Measurements from ENCODE around the gene PLSCR3. TPM values are rescaled to one million over a fixed set of nuclear protein-coding genes. Genes with fewer than 3 reads are reported as not detected.
A peak's percentile ranks its signal among the peaks of the same experiment; 100 is the strongest.

The PLSCR3 gene
- polyA plus RNA-seq (2013, experiment 1 of 2): 31.8 TPM
- 30.0 TPM for polyA plus RNA-seq (2013, experiment 2 of 2)

- Histone ChIP-seq H4K8ac (ENCODE audit: low read depth, low read length) (no peak within 1 kb of the TSS), H3K27me3 (ENCODE audit: control insufficient read depth in 3 of 3, insufficient read depth in 3 of 3, low read depth in 1 of 3, low read length in 3 of 3) (no peaks in the 10 kb centered on the region), H3K4me3 (ENCODE audit: low read length in 2 of 2) (peak within 1 kb of the TSS; percentile 56 to 88), H3K4me2 (ENCODE audit: insufficient read depth, low read length, poor library complexity, severe bottlenecking) (peak within 1 kb of the TSS; percentile 99), H3K36me3 (replicated peaks in 1 of 2; ENCODE audit: control insufficient read depth in 2 of 2, insufficient read depth in 2 of 2, low read length in 2 of 2) (peaks cover 9 to 28% of the 10 kb centered on the region in 2 donors), H2AK5ac (ENCODE audit: low read depth, low read length) (peak within 1 kb of the TSS; percentile 83), H2BK120ac (ENCODE audit: low read depth, low read length) (peak within 1 kb of the TSS; percentile 82), H4K91ac (ENCODE audit: low read depth, low read length, poor library complexity) (no peak within 1 kb of the TSS), H2BK15ac (ENCODE audit: low read length) (peak within 1 kb of the TSS; percentile 94), H3K9ac (ENCODE audit: low read depth, low read length, poor library complexity) (peak within 1 kb of the TSS; percentile 96), H2BK12ac (ENCODE audit: low read length) (no peak within 1 kb of the TSS), H2AFZ (ENCODE audit: low read length) (peak within 1 kb of the TSS; percentile 97), H3K18ac (ENCODE audit: low read length) (peak within 1 kb of the TSS; percentile 94), H3K14ac (ENCODE audit: low read length) (peak within 1 kb of the TSS; percentile 94), H2BK5ac (ENCODE audit: low read length) (peak within 1 kb of the TSS; percentile 100), H3K4me1 (ENCODE audit: control insufficient read depth in 2 of 2, insufficient read depth in 1 of 2, low read depth in 1 of 2, low read length in 2 of 2) (peaks cover 3 to 7% of the 10 kb centered on the region in 2 donors), H3K79me1 (ENCODE audit: low read depth, low read length) (no peaks in the 10 kb centered on the region), H3K9me3 (replicated peaks in 1 of 2; ENCODE audit: control insufficient read depth in 2 of 2, insufficient read depth in 1 of 2, low read depth in 1 of 2, low read length in 2 of 2) (peaks cover 0 to 1% of the 10 kb centered on the region in 2 donors), H3K27ac (replicated peaks; ENCODE audit: low read length) (peak within 1 kb of the TSS; percentile 94), H3K4ac (ENCODE audit: low read length) (peak within 1 kb of the TSS; percentile 78), H3K23ac (ENCODE audit: low read depth, low read length, poor library complexity) (peak within 1 kb of the TSS; percentile 73)
- DNase-seq (ENCODE audit: low spot score): peak; percentile 77
- no CpG with 5 or more reads among the region's 71 CpGs for WGBS, 2 donors (ENCODE audit: extremely low coverage in 2 of 2, insufficient read length in 2 of 2, insufficient replicate concordance in 1 of 2)
These were observed at the start of gene PLSCR3 for GRCh38 chr17:7394452-7395191. PLSCR3 (minus strand) TSS chr17:7394525; CDS start chr17:7394110, 415 bp downstream.

- Histone ChIP-seq H2BK15ac (ENCODE audit: low read length) (no peak overlapping the region), H4K8ac (ENCODE audit: low read depth, low read length) (no peak overlapping the region), H3K9ac (ENCODE audit: low read depth, low read length, poor library complexity) (no peak overlapping the region), H3K23ac (ENCODE audit: low read depth, low read length, poor library complexity) (no peak overlapping the region), H2BK120ac (ENCODE audit: low read depth, low read length) (no peak overlapping the region), H3K27me3 (ENCODE audit: control insufficient read depth in 3 of 3, insufficient read depth in 3 of 3, low read depth in 1 of 3, low read length in 3 of 3) (peaks cover 10 to 27% (median 12%) of the 10 kb centered on the region in 3 experiments), H3K4me1 (ENCODE audit: control insufficient read depth in 2 of 2, insufficient read depth in 1 of 2, low read depth in 1 of 2, low read length in 2 of 2) (peaks cover 11 to 26% of the 10 kb centered on the region in 2 donors), H2BK12ac (ENCODE audit: low read length) (no peak overlapping the region), H3K18ac (ENCODE audit: low read length) (no peak overlapping the region), H3K79me1 (ENCODE audit: low read depth, low read length) (peaks cover 2% of the 10 kb centered on the region), H2BK5ac (ENCODE audit: low read length) (no peak overlapping the region), H3K4ac (ENCODE audit: low read length) (no peak overlapping the region), H4K91ac (ENCODE audit: low read depth, low read length, poor library complexity) (no peak overlapping the region), H3K36me3 (replicated peaks in 1 of 2; ENCODE audit: control insufficient read depth in 2 of 2, insufficient read depth in 2 of 2, low read length in 2 of 2) (no peaks in the 10 kb centered on the region), H2AFZ (ENCODE audit: low read length) (no peak overlapping the region), H3K27ac (replicated peaks; ENCODE audit: low read length) (no peak overlapping the region), H2AK5ac (ENCODE audit: low read depth, low read length) (peak overlapping the region; percentile 78), H3K4me2 (ENCODE audit: insufficient read depth, low read length, poor library complexity, severe bottlenecking) (no peak overlapping the region), H3K4me3 (ENCODE audit: low read length in 2 of 2) (no peak overlapping the region), H3K14ac (ENCODE audit: low read length) (no peak overlapping the region), H3K9me3 (replicated peaks in 1 of 2; ENCODE audit: control insufficient read depth in 2 of 2, insufficient read depth in 1 of 2, low read depth in 1 of 2, low read length in 2 of 2) (peaks cover 1 to 5% of the 10 kb centered on the region in 2 donors)
- no CpG with 5 or more reads among the region's 7 CpGs for WGBS, 2 donors (ENCODE audit: extremely low coverage in 2 of 2, insufficient read length in 2 of 2, insufficient replicate concordance in 1 of 2)
- DNase-seq (ENCODE audit: low spot score): no peak
These were observed 49.5 kb upstream of the PLSCR3 start for GRCh38 chr17:7443499-7444485.

GRCh38 chr17:7442142-7442541 lies 47.8 kb upstream of the PLSCR3 start:
- Histone ChIP-seq H3K18ac (ENCODE audit: low read length) (no peak overlapping the region), H3K4ac (ENCODE audit: low read length) (no peak overlapping the region), H3K4me1 (ENCODE audit: control insufficient read depth in 2 of 2, insufficient read depth in 1 of 2, low read depth in 1 of 2, low read length in 2 of 2) (peaks cover 20 to 39% of the 10 kb centered on the region in 2 donors), H3K36me3 (replicated peaks in 1 of 2; ENCODE audit: control insufficient read depth in 2 of 2, insufficient read depth in 2 of 2, low read length in 2 of 2) (no peaks in the 10 kb centered on the region), H3K14ac (ENCODE audit: low read length) (no peak overlapping the region), H2AK5ac (ENCODE audit: low read depth, low read length) (no peak overlapping the region), H4K8ac (ENCODE audit: low read depth, low read length) (no peak overlapping the region), H2BK12ac (ENCODE audit: low read length) (no peak overlapping the region), H3K9me3 (replicated peaks in 1 of 2; ENCODE audit: control insufficient read depth in 2 of 2, insufficient read depth in 1 of 2, low read depth in 1 of 2, low read length in 2 of 2) (peaks cover 0 to under 1% of the 10 kb centered on the region in 2 donors), H3K27me3 (ENCODE audit: control insufficient read depth in 3 of 3, insufficient read depth in 3 of 3, low read depth in 1 of 3, low read length in 3 of 3) (peaks cover 21 to 39% (median 27%) of the 10 kb centered on the region in 3 experiments), H3K9ac (ENCODE audit: low read depth, low read length, poor library complexity) (no peak overlapping the region), H3K23ac (ENCODE audit: low read depth, low read length, poor library complexity) (no peak overlapping the region), H2AFZ (ENCODE audit: low read length) (no peak overlapping the region), H3K4me2 (ENCODE audit: insufficient read depth, low read length, poor library complexity, severe bottlenecking) (no peak overlapping the region), H4K91ac (ENCODE audit: low read depth, low read length, poor library complexity) (no peak overlapping the region), H2BK15ac (ENCODE audit: low read length) (peak overlapping the region; percentile 32), H3K79me1 (ENCODE audit: low read depth, low read length) (no peaks in the 10 kb centered on the region), H3K27ac (replicated peaks; ENCODE audit: low read length) (no peak overlapping the region), H2BK120ac (ENCODE audit: low read depth, low read length) (no peak overlapping the region), H3K4me3 (ENCODE audit: low read length in 2 of 2) (no peak overlapping the region), H2BK5ac (ENCODE audit: low read length) (no peak overlapping the region)
- DNase-seq (ENCODE audit: low spot score): no peak
- no CpG with 5 or more reads among the region's 2 CpGs for WGBS, 2 donors (ENCODE audit: extremely low coverage in 2 of 2, insufficient read length in 2 of 2, insufficient replicate concordance in 1 of 2)

All from neuronal stem cell (in vitro differentiated cells).